Ecto neural progenitor cell (in vitro differentiated cells): ENCODE measurements around the gene ABCC5.
"Not testable (repeated sequence)": the region's sequence is repeated elsewhere in the genome, so short reads cannot be mapped to it uniquely, and the experiment has no call there.

ENCODE experiments used
- DNase-seq: peaks from one replicate; pipeline ENCODE4 v3.0.0-alpha.2; 2018; ENCODE audit warnings: low spot score

ABCC5 gene

DNA sequence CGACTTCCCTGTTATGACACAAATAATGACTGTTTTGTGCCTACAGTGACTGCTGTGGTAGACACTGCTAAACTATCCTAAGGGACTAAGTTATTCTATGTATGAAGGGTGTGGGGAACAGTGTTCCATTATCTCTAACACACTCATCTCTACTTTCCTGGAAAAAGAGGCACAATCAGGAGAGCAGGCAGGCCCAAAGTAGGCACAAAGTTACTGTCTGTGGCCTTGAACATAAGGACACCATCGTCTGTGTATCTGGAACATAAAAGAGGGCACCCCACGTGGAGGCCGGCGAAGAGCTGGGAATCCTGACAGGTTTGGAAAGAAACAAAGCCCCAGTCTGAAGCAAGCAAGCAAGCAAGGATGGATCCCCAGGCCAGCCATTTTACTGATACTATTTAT is 1.5 kb downstream of the ABCC5 start:
- no peak for DNase-seq

DNA sequence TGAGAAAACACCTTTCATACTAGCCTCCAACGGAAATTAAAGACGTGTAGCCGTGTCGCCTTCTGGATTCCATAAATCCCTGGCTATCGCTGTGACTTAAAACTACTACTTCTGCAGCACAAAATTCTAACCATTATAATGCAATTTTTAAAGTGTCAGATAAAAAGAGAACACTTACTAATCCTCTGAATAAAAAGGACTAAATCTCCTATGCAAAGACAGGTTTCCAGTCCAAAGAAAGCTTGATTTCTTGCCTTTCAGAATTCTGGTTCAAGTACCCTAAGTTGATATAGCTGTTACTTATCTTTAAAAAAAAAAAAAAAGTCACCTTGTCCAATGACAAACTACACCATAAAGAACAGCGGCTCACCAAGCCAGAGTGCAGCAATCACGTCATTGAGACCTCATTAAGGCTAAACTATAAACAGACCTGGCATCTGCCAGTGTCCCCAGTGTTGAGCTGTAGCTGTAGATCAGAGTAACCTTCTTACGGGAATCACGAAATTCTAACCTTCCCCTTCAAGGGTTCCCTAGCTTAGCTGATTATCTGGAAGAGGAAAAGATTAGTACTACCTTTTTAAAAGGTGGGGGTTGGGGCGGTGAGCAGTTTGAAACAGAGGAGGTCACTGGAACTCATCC is 2.2 kb downstream of the ABCC5 start:
- no peak for DNase-seq

DNA sequence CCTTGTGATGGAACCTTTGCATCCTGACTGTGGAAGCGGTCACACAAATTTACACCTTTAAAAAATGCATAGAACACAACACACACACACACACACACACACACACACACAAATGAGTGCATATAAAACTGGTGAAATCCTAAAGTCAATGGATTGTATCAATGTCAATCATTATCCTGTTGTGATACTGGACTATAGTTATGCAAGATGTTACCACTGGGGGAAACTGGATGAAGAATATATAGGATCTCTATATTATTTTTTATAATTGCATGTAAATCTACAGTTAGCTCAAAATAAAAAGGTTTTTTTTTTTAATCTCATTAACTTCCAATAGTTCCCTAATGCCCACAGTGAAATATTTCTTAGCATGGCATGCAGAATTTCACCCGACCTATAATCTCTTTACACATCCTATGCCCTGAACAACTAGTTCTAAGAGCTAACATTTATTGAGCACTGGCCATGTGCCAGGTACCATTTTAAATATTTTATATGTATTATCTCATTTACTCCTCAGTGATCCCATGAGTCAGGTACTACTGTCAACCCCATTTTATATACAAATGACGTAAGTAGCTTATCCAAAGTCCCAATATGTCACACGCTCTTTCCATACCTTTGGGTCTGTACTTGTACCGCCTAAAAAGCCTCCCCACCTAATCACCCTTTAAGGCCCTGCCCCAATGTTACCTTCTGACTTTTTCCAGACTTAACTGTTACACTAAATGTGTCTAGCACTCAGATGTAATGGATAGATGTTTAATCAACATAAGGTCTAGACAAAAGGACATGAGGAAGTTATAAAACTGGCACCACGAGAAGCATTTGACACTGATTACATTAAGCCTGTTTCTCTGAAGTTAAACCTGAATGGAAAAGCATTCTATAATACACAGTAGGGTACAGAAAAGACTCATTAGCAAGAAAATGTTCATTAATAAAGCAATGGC is 5.5 kb downstream of the ABCC5 start:
- no peak for DNase-seq

DNA sequence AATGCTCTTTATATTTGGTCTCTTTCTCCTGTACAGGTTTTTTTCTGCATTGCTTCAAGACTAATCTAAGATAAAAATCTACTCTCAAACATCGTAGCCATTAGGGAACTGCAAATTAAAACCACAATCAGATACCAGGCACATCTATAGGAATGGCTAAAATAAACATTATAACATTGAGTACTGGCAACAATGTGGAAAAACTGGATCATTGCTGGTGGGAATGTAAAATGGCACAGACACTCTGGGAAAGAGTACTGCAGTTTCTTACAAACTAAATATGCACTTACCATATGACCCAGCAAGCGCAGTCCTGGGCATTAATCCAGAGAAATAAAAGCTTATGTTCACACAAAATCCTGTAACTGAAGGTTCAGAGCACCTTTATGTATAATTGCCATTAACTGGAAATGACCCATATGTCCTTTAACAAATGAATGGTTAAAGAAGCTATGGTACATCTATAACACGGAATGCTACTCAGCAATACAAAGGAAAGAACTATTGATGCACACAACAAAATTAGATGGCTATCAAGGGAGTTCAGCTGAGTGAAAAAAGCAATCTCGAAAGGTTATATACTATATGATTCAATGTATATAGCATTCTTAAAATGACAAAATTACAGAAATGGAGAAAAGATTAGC is 6.3 kb downstream of the ABCC5 start:
- DNase-seq: no peak

DNA sequence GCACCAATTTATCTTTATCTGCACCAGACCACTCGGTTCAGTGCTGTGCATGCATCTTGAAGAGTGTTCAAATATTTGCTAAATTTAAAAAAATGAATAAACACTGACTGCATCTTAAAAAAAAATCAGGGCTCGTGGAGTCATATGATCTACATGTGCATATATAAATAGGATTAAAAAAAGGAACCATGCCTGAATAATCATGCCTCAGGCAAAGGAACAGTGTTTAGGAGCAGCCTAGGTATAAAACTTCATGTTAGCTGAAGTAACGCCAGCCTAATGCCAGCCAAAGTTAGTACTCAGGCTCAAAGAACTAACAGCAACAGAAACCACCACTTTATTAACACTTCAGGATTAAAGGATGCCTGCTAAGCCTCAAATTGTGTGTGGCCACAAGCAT is 9.5 kb downstream of the ABCC5 start:
- DNase-seq: no peak

DNA sequence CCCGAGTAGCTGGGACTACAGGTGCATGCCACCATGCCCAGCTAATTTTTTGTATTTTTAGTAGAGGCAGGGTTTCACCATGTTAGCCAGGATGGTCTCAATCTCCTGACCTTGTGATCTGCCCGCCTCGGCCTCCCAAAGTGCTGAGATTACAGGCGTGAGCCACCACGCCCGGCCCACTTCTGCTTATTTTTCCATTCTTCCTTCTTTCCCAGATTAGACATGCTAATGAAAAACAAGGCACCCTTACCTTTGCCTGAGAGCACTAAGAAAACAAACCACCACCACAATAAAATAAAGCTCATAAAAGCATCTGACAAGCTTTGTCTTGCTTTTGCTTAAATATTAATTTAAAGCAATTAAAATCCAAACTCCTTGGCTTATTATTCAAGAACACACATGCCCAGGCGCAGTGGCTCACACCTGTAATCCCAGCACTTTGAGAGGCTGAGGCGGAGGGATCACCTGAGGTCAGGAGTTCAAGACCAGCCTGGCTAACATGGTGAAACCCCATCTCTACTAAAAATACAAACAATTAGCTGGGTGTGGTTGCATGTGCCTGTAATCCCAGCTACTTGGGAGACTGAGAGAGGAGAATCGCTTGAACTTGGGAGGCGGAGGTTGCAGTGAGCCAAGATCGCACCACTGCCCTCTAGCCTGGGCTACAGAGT is 10.4 kb downstream of the ABCC5 start:
- not testable (repeated sequence) for DNase-seq

DNA sequence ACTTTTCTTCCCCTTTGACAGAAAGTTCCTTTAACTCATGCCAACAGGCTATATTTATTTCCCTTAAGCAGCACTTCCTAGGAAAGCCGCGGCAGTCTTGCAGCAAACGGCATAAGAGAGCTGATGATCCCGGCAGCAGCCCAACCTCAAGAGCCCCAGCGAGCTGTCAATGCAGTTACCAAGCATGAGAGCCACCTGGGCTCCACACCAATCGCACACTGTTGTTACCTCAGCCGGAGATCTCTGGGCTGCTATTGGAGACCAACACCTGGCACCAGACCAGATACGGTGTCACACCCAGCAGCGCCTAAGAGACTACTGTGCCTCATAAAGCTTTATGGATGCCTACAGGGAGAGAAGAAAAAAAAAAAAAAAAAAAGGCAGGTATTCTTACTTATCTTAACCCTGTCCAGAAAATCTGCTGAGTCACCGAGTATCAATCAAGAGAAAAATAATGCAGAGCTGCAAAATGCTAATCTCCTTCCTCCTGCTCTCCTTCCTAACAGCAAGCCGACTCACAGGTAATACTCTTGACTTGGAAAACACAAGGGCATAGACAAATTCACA is 11.7 kb downstream of the ABCC5 start:
- DNase-seq: no peak

DNA sequence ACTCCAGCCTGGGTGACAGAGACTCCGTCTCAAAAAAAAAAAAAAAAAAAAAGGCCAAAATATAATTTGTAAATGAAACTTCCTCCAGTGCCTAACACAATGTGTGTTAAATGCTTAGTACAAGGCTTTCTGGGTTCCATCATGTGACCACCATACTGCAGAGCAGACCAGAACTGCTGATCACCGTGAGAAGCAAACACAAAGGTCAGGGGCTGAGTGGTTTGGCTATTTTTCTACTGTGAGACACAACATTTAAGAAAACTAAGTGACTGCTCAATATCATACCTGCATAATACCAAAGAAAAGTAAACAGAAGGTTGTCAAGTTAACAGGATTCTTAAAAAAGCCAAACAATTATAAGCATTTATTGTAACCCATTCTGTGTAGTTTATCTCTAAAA is 13.2 kb downstream of the ABCC5 start:
- DNase-seq: no peak

DNA sequence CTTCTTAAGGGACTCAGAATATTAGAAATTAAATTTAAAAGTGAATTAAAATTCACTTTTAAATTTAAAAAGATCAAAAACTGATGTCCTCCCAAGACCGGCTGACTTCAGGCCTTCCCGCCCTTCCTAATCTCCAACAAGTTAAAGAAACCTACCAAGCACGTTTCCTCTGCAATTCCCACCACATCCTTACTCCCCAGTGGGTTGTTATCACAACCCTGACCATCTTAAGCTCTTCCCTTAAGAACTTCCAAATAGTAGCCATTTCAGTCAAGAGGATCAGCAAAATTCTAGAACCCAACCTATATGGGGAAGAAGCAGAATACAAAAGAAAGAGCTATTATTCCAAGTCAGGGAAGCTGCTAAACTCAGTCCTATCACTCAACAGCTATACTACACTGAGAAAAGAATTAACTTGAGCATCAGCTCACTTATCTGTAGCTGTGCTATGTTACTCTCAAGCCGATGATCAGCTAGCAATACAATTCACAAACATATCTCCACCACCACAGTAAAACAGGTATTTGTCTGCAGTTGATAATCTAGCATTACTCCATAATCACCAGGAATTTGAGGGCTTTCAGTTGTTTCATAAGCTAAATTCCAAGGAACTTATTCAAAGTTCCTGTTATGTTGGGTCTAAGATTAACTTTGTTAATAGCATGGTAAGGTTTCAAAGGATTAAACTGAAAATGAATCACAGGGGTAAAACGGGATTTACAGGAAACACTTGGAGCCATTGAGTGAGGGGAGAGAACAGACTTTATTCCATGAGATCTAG is 14.3 kb downstream of the ABCC5 start:
- DNase-seq: no peak

DNA sequence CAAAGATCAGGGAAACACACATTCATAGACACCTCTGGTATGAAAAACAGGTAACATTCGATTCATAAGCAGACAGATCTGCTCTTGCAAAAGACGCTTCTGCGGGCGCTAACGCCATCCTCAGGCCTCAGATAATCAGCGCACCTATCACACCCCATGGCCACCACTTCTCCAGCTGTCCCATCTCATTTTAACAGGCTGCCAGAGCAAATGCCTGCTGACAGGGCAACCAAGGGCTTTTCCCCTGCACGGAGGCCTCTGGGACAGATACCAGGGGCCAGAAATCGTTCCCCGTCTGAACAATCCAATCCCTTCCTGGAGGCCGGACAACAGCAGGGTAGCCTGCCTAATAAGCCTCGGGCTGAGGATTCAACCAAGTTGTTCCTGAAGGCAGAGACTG is 15.2 kb downstream of the ABCC5 start:
- DNase-seq: no peak

DNA sequence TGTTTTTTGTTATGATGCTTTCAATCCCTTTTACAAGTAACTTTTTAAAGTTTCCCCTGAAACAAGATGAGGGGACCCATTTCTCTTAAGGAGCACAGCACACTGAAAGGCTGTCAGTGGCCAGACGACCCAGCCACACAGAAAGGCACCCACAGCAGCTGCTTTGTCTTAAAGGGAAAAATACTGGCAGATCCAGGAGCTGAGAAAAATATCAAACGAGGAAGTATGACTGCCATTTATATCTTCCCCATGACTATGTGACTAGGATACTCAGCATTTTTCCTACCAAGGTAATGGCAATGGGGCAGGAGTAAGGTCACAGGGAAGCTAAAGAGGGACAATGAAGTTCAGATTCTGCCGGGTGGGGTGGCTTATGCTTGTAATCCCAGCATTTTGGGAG is 15.9 kb downstream of the ABCC5 start:
- no peak for DNase-seq

DNA sequence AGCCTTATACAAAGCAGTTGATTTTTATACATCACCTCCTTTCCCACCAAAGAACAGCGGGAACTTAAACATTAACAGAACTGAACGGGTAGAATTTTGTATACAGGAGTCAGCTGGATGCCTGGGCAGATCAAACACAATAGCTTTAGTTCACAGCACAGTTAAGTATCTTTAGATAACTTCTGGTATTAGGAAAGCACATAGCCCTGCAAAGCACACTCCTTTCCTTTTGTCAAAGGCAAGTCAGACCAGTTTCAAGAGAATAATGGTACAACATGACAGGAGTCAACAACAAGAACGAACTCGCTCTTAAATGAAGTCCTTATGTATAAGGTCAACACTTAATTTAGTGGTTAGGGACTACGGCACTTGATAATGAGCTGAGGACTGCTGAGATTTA is 26.3 kb downstream of the ABCC5 start:
- DNase-seq: no peak

DNA sequence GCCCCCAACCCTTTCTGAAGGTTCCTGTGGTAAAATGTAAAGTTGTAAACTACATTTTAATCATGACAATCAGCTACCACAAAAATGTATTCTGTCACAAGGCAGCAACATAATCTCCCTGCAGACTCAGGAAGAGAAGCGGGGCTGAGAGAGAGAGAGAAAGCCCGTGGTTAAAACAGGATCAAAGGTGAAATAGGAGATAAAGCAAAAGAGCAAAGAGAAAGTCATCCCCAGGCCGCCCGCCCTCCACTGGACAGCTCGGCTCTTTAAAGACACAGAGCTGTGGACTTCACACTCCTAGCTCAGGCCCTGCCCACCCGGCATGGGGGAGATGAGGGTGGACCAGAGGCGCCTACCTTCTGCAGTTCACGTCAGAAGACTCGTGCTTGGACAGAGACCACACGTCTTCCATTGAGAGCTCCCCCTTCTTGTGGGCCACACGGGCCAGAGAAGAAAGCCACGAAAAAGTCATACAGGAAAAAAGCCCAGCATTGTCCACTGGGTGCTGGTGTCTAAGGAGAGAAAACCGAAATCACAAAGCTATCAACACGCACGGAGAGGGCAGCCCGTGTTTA is 29.4 kb downstream of the ABCC5 start:
- DNase-seq: no peak

DNA sequence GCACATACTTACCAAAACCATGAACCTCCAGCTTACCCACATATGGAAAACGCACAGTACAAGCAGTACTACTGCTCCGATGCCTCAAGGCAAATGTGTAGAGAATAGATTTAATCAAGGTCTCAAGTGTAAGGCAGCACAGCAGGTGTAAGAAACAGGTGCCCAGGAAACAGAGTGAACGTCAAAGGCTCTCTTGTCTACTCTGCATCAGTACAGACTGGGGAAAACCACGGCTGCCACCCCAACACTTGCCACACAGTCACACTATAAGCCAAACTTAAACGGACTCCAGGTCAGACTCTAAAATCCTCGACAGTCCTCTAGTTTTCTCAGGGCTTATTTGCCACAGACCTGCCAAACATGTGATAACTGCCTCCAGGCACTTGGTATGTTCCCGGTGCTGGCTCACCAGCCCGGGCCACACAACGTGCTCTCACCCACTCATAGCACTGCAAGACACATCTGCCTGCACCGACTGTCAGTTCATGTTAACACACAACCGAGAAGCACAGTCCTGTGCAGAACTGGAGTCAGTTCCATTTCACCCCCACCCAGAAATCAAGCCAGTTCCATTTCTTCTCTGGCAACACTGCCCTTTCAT is 30.6 kb downstream of the ABCC5 start:
- DNase-seq: no peak

DNA sequence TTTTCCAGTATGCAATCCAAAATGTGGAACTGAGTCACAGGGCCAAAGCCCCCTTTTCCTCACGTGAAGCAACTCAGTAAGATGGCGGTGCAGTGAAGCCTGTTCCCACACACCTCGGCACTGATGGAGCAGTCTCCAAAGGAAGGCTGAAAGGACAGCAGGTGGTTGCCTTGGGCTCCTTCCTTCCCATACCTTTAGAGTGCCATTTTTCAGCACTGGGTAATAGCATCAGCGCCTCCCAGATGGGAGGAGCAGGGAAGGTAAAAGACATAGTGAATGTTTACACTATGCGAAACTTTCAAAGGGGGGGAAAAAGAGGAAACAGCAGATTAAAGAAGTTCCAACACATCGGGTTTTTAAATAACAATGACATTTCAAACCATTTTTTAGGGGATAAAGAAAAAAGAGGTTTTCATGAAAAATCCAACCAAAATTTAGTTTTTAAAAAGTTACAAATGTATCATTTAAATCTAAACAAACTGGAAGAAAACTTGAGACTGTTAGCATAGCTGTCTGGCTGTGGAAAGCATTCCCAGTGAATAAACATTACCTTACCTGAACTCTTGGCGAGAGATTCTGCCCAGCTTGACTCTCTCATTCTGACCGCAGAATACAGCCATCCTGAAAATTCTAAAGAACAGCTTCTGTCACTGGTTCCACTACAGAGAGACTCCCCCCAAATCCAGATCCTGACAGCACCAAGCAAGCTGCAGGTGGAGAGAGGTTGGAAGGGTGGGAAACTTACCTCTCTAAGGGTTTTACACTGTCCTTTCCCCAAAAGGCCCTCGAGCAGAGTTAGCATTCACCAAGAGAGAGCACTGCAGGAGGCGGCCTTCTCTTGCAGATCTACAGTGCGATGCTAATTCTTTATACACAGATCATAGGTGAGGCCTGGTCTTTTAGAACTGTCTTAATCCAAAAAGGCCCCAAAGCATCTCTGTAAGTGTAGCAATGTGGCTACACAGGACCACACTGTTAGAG is 32.6 kb downstream of the ABCC5 start:
- DNase-seq: no peak

DNA sequence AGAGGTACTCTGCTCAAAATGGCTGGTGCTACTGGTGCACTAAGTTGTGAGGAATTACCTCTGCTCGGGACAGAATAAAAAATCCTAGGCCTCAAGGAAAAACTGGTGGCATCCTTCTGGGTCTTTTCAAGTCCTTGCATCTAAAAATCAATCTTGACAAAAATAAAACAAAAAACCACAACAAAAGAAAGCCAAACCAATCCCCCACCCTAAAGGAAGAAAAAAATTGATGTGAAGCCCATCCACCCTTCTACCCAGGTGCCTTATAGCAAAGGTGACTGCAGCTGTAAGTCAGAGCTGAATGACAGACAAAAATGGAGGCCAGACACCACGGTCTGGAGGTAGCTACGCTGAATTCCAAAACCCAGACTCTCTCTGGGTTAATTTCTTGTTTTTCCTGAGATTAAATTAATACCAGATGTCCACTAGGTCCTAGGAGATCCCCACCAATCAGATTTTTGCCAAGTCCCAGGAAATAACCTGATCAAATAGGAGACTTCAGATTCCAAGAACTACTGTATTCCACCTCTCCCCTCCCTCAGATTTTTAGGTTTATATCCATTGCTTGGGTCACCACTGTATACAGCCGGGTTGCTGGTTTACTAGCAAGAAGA is 33.5 kb downstream of the ABCC5 start:
- no peak for DNase-seq

DNA sequence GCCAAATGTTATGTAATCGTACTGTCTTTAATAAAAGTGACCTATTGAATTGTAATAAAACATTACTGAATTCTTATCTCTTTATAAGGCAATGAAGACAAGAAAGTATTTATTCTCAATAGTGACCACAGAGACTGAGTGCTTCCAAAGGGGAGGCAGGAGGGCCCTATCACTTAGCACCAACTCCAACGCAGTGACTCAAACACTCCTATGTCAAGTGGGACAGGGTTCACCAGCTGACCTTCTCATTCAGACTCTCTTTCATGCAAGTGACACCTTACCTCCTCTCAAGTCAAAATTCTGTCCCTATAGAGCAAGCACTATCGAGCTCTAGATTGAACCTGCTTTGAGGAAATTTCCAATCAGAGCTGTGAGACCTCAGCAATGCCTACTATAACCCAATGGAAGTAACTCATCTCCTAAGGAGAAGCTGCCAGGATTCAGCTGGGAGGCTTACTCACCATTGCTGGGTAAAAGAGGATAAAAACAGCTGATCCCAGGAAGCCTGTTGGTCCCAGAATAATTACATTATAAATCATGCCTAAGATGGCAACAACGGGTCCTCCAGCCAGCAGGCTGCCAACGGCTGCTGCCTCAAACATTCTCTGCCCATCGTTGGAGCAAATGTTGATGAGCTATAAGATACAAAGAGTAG is 35.6 kb downstream of the ABCC5 start:
- DNase-seq: no peak

DNA sequence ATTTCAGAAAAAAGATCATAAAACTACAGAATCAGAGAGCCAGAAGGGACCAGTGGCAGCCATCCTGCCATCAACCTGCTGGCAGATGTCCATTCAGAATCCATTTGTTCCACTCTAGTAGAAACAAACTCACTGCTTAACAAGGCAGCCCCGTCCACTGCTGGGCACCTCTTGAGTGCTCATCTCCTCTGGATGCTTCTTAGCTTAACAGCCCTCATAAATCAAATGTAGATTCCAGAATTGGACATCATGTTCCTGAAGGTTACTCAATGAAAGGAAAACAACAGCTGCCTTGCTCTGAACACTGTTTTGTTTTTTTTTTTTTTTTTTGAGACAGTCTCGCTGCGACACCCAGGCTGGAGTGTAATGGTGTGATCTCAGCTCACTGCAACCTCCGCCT is 37.3 kb downstream of the ABCC5 start:
- DNase-seq: no peak
